GM18868 (cell line): ENCODE results near the gene ATF7.
"Not testable (repeated sequence)": the region's sequence is repeated elsewhere in the genome, so short reads cannot be mapped to it uniquely, and the experiment has no call there.

Source experiments
- ATAC-seq: cut with Tn5 transposase; IDR thresholded peaks from one replicate; pipeline ENCODE4 v1.9.1; 2021; ENCODE audit warnings: mild to moderate bottlenecking, moderate library complexity; ENCODE audit not compliant: unreplicated experiment

Gene ATF7

GRCh38 chr12:53627919-53628318 lies 1.7 kb upstream of the ATF7 start:
- ATAC-seq = no peak

GRCh38 chr12:53626702-53627169 lies 554 bp upstream of the ATF7 start:
- ATAC-seq = peak; percentile 2

- ATAC-seq = no peak
Observed at GRCh38 chr12:53625373-53625945, 723 bp downstream of the ATF7 start.

- ATAC-seq = no peak
Observed at GRCh38 chr12:53624956-53625355, 1.2 kb downstream of the ATF7 start.

- no peak for ATAC-seq
Observed at GRCh38 chr12:53624458-53624857, 1.7 kb downstream of the ATF7 start.

GRCh38 chr12:53623548-53624385 lies 2.4 kb downstream of the ATF7 start:
- ATAC-seq = no peak

- no peak for ATAC-seq
Observed at GRCh38 chr12:53622724-53623123, 3.5 kb downstream of the ATF7 start.

GRCh38 chr12:53618275-53618674 lies 7.9 kb downstream of the ATF7 start:
- no peak for ATAC-seq

GRCh38 chr12:53617700-53618099 lies 8.5 kb downstream of the ATF7 start:
- no peak for ATAC-seq

- no peak for ATAC-seq
Observed at GRCh38 chr12:53616950-53617349, 9.2 kb downstream of the ATF7 start.

GRCh38 chr12:53613821-53614220 lies 12.4 kb downstream of the ATF7 start:
- ATAC-seq = no peak

GRCh38 chr12:53612978-53613377 lies 13.2 kb downstream of the ATF7 start:
- no peak for ATAC-seq

GRCh38 chr12:53611304-53611703 lies 14.9 kb downstream of the ATF7 start:
- ATAC-seq = no peak

GRCh38 chr12:53606688-53607087 lies 19.5 kb downstream of the ATF7 start:
- not testable (repeated sequence) for ATAC-seq

- no peak for ATAC-seq
Observed at GRCh38 chr12:53604581-53604980, 21.6 kb downstream of the ATF7 start.

- ATAC-seq = no peak
Observed at GRCh38 chr12:53603804-53604203, 22.4 kb downstream of the ATF7 start.

GRCh38 chr12:53603196-53603595 lies 23.0 kb downstream of the ATF7 start:
- ATAC-seq = no peak

- no peak for ATAC-seq
Observed at GRCh38 chr12:53602176-53602864, 23.9 kb downstream of the ATF7 start.

- no peak for ATAC-seq
Observed at GRCh38 chr12:53601296-53601847, 24.8 kb downstream of the ATF7 start.

GRCh38 chr12:53600490-53601295 lies 25.5 kb downstream of the ATF7 start:
- no peak for ATAC-seq

GRCh38 chr12:53599579-53599978 lies 26.6 kb downstream of the ATF7 start:
- no peak for ATAC-seq
